GM21717 (cell line): ENCODE results near the gene CNP.
A peak's percentile ranks its signal among the peaks of the same experiment; 100 is the strongest.

Experiments used
- ATAC-seq: cut with Tn5 transposase; IDR thresholded peaks from one replicate; pipeline ENCODE4 v1.9.1; 2021; ENCODE audit warnings: mild to moderate bottlenecking, moderate library complexity; ENCODE audit not compliant: unreplicated experiment

The CNP gene

GRCh38 chr17:41941168-41941567 is 25.4 kb upstream of the CNP start:
- no peak for ATAC-seq

- ATAC-seq = no peak
Measured at GRCh38 chr17:41942626-41943373, 23.8 kb upstream of the CNP start.

GRCh38 chr17:41943492-41943891 is 23.1 kb upstream of the CNP start:
- no peak for ATAC-seq

- no peak for ATAC-seq
Measured at GRCh38 chr17:41944943-41945342, 21.7 kb upstream of the CNP start.

- ATAC-seq = no peak
Measured at GRCh38 chr17:41948762-41949460, 17.7 kb upstream of the CNP start.

- no peak for ATAC-seq
Measured at GRCh38 chr17:41956522-41956921, 10.1 kb upstream of the CNP start.

GRCh38 chr17:41957031-41957868 is 9.3 kb upstream of the CNP start:
- ATAC-seq = no peak

- no peak for ATAC-seq
Measured at GRCh38 chr17:41957869-41958439, 8.6 kb upstream of the CNP start.

GRCh38 chr17:41959030-41959335 is 7.6 kb upstream of the CNP start:
- ATAC-seq = no peak

- ATAC-seq = no peak
Measured at GRCh38 chr17:41959336-41960095, 7.1 kb upstream of the CNP start.

- no peak for ATAC-seq
Measured at GRCh38 chr17:41962111-41962510, 4.5 kb upstream of the CNP start.

GRCh38 chr17:41962768-41963434 is 3.7 kb upstream of the CNP start:
- ATAC-seq = no peak

- ATAC-seq = peak; percentile 47
Measured at GRCh38 chr17:41965694-41966462, 717 bp upstream of the CNP start.

GRCh38 chr17:41967141-41967920 is 736 bp downstream of the CNP start:
- peak; percentile 28 for ATAC-seq

- ATAC-seq = no peak
Measured at GRCh38 chr17:41967921-41968578, 1.5 kb downstream of the CNP start.

GRCh38 chr17:41968676-41969075 is 2.1 kb downstream of the CNP start:
- ATAC-seq = no peak

GRCh38 chr17:41970901-41971331 is 4.3 kb downstream of the CNP start:
- ATAC-seq = no peak
